Ovary (tissue), 9 donors: ENCODE data around the gene ATP11C. TPM values are rescaled to one million over a fixed set of nuclear protein-coding genes. Genes with fewer than 3 reads are reported as not detected.

Source experiments
- DNase-seq, 5 donors: peaks; one replicate each; pipeline ENCODE4 v3.0.0-alpha.2; 2019 to 2020
- H3K27ac ChIP-seq, 2 donors: fragments of 200-600 bp; one replicate each; pipeline versions ENCODE4 v1.5.1 to v1.8.0; 2019 to 2022
- H3K27me3 ChIP-seq: fragments of 200-600 bp; one replicate; pipeline ENCODE4 v1.8.0; 2022
- H3K36me3 ChIP-seq: fragments of 200-600 bp; sonication (generic); one replicate; pipeline ENCODE4 v1.5.1; 2019
- H3K4me1 ChIP-seq: one replicate; pipeline ENCODE4 v1.8.1; 2013; ENCODE audit warnings: mild to moderate bottlenecking, moderate library complexity; ENCODE audit not compliant: insufficient read depth
- H3K4me3 ChIP-seq: fragments of 200-600 bp; sonication (generic); one replicate; pipeline ENCODE4 v1.5.1; 2017
- H3K9me3 ChIP-seq, 2 donors: fragments of 200-600 bp in 1 of 2; sonication (generic) in 1 of 2; one replicate each; pipeline versions ENCODE4 v1.5.1 to v1.8.1; 2013 to 2019; ENCODE audit warnings: mild to moderate bottlenecking in 1 of 2, moderate library complexity in 1 of 2
- EP300 ChIP-seq: sonication (generic); formaldehyde crosslinking; IDR thresholded peaks from one replicate; pipeline ENCODE4 v1.6.1; 2017; ENCODE audit warnings: antibody characterized with exemption
- POLR2A ChIP-seq: fragments of 450-650 bp; IDR thresholded peaks from one replicate; pipeline ENCODE4 v1.6.1; 2017; ENCODE audit warnings: antibody characterized with exemption, mild to moderate bottlenecking, moderate library complexity
- WGBS, 3 donors: extraction: QIAGEN DNeasy Blood & Tissue Kit in 1 of 3; methylation state at CpG; one replicate each; pipeline versions ENCODE4 v1.1.5 to v1.1.7; 2013 to 2017; 5-methylcytosine and 5-hydroxymethylcytosine counted together
- intact Hi-C, 4 donors: fragments of 100-400 bp; cut with DNase I; formaldehyde crosslinking; loops; one replicate each; pipeline versions ENCODE4 v1.11.0 to v1.15.1; 2022 to 2023
- polyA plus RNA-seq, 2 donors: library from polyadenylated mRNA; stranded (reverse); fragments of 200-250 nt in 1 of 2; fragments of 350-450 nt in 1 of 2; fragmentation: Illumina TruSeq in 1 of 2; extraction: RNeasy Lipid Tissue Mini Kit (QIAGEN cat#74804) in 1 of 2; gene quantifications; one replicate each; pipeline ENCODE4 v1.2.3, GENCODE V29; 2013 to 2014
- total RNA-seq, 7 donors: library from RNA; depleted of rRNA in 2 of 7; stranded (reverse); fragments of >200 nt in 2 of 7; fragmentation: NEBNext Ultra II Directional in 3 of 7; extraction: Animal tissue kit (Norgen Biotek cat#: 25700) in 3 of 7; gene quantifications; one replicate each; pipeline versions ENCODE4 v1.1.0 to v1.2.4, GENCODE V29; 2016 to 2023
- TF ChIP-seq, protein P1 (sequence below), 3 donors: fragments of 450-650 bp in 2 of 3; fragments of 200-600 bp in 1 of 3; IDR thresholded peaks; one replicate each; pipeline versions ENCODE4 v1.5.1 to v1.8.0; 2016 to 2022; ENCODE audit warnings: antibody characterized with exemption in 3 of 3, mild to moderate bottlenecking in 1 of 3
- donor health status: DM: no; HTN: no; CAD: no; lungs with moderate emphysema.
- donor health status: DM: no; HTN: no; CAD: no.
- donor health status: Bipolar disorder and iron deficiency.
- donor health status: DM: yes; HTN: yes; CAD: no.
- donor health status: DM: no; HTN: no; CAD: no.
- donor health status: DM: yes; HTN: yes; CAD: no.

ATP11C gene
- total and polyA plus RNA-seq, 9 donors, result 13.0 to 34.7 (median 22.9) TPM

DNA sequence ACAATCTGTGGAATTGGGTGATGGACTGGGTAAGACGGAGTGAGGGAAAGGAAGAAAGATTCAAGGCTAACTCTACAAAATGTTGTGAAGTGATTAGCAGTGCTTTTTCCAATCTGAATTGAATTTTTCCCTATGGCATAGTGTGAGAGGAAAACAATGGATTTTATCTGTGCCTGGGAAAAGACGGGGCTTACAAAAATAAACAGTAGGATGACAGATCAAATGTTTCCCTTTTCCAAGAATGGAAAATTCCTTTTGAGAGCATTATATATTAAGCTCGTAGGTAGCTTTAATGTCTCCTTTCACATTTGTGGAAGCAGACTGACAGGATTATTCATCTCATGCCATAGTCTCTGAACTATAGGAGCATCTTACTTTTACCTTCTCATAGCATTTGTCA, 27.8 kb downstream of the ATP11C start:
- Histone ChIP-seq H3K27ac (no peak overlapping the region), H3K4me3 (no peak overlapping the region), H3K9me3 (no peaks in the 10 kb centered on the region), H3K4me1 (no peaks in the 10 kb centered on the region), H3K27me3 (no peaks in the 10 kb centered on the region), H3K36me3 (no peaks in the 10 kb centered on the region)
- no peak for TF ChIP-seq POLR2A
- TF ChIP-seq EP300, result no peak
- no peak for DNase-seq
- intact Hi-C loops, result no loop called here
- 38 to 46% (median 41%) methylated on average over 3 of the region's 3 CpGs for WGBS, 3 donors

GRCh38 chrX:139903210-139903609, 29.6 kb downstream of the ATP11C start:
- Histone ChIP-seq H3K36me3 (no peaks in the 10 kb centered on the region), H3K9me3 (no peaks in the 10 kb centered on the region), H3K27me3 (no peaks in the 10 kb centered on the region), H3K4me3 (no peak overlapping the region), H3K4me1 (no peaks in the 10 kb centered on the region), H3K27ac (no peak overlapping the region)
- TF ChIP-seq, protein P1, sequence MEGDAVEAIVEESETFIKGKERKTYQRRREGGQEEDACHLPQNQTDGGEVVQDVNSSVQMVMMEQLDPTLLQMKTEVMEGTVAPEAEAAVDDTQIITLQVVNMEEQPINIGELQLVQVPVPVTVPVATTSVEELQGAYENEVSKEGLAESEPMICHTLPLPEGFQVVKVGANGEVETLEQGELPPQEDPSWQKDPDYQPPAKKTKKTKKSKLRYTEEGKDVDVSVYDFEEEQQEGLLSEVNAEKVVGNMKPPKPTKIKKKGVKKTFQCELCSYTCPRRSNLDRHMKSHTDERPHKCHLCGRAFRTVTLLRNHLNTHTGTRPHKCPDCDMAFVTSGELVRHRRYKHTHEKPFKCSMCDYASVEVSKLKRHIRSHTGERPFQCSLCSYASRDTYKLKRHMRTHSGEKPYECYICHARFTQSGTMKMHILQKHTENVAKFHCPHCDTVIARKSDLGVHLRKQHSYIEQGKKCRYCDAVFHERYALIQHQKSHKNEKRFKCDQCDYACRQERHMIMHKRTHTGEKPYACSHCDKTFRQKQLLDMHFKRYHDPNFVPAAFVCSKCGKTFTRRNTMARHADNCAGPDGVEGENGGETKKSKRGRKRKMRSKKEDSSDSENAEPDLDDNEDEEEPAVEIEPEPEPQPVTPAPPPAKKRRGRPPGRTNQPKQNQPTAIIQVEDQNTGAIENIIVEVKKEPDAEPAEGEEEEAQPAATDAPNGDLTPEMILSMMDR (IDR thresholded peaks at IDR 0.05), result no peak
- TF ChIP-seq EP300 (no peak), POLR2A (no peak)
- intact Hi-C loops, result no loop called here
- no peak for DNase-seq
- 74 to 79% (median 79%) methylated on average over 3 of the region's 3 CpGs for WGBS, 3 donors

- intact Hi-C loops, result no loop called here
- Histone ChIP-seq H3K27ac (no peak overlapping the region), H3K9me3 (no peaks in the 10 kb centered on the region), H3K4me1 (no peaks in the 10 kb centered on the region), H3K4me3 (no peak overlapping the region), H3K27me3 (no peaks in the 10 kb centered on the region), H3K36me3 (no peaks in the 10 kb centered on the region)
- DNase-seq, result no peak
- 71 to 81% (median 71%) methylated on average over 2 of the region's 2 CpGs for WGBS, 3 donors
- TF ChIP-seq POLR2A (no peak), EP300 (no peak)
- TF ChIP-seq, protein P1 (IDR thresholded peaks at IDR 0.05), result no peak
Measured at GRCh38 chrX:139902559-139902958, 30.3 kb downstream of the ATP11C start.

- WGBS, 3 donors, result 69 to 80% (median 74%) methylated on average over 2 of the region's 2 CpGs
- Histone ChIP-seq H3K36me3 (no peaks in the 10 kb centered on the region), H3K4me1 (no peaks in the 10 kb centered on the region), H3K27ac (no peak overlapping the region), H3K27me3 (no peaks in the 10 kb centered on the region), H3K4me3 (no peak overlapping the region), H3K9me3 (no peaks in the 10 kb centered on the region)
- no peak for TF ChIP-seq POLR2A
- no peak for TF ChIP-seq EP300
- TF ChIP-seq, protein P1 (IDR thresholded peaks at IDR 0.05), result no peak
- DNase-seq, result no peak
- intact Hi-C loops, result no loop called here
Measured at GRCh38 chrX:139898334-139898733, 34.5 kb downstream of the ATP11C start.

- Histone ChIP-seq H3K4me3 (no peak overlapping the region), H3K36me3 (no peaks in the 10 kb centered on the region), H3K9me3 (no peaks in the 10 kb centered on the region), H3K27ac (no peak overlapping the region), H3K4me1 (peaks cover 2% of the 10 kb centered on the region), H3K27me3 (no peaks in the 10 kb centered on the region)
- WGBS, 3 donors, result 28 to 37% (median 32%) methylated on average over 2 of the region's 2 CpGs
- intact Hi-C loops, result no loop called here
- no peak for DNase-seq
- TF ChIP-seq, protein P1 (IDR thresholded peaks at IDR 0.05), result no peak
- TF ChIP-seq EP300, result no peak
- no peak for TF ChIP-seq POLR2A
Measured at GRCh38 chrX:139892512-139892911, 40.3 kb downstream of the ATP11C start.
